H1 (cell line): ENCODE measurements around the gene ACOT9. TPM values are rescaled to one million over a fixed set of nuclear protein-coding genes. Genes with fewer than 3 reads are reported as not detected.

ENCODE experiments used
- SAP30 ChIP-seq: fragments of 300-600 bp; sonication (generic); IDR thresholded peaks from 2 replicates; pipeline ENCODE4 v1.7.1; 2012; ENCODE audit warnings: low read length, moderate library complexity, mild to moderate bottlenecking, inconsistent platforms; ENCODE audit not compliant: insufficient read depth, insufficient replicate concordance
- SRF ChIP-seq: IDR thresholded peaks from 2 replicates; pipeline ENCODE4 v1.6.1; 2011; ENCODE audit warnings: mild to moderate bottlenecking, low read depth, low read length, moderate library complexity
- polyA plus RNA-seq, 7 experiments: library from polyadenylated mRNA; depleted of rRNA in 3 of 7; stranded (reverse) in 5 of 7; unstranded in 2 of 7; fragments of >200 nt in 5 of 7; fragments of 200-250 nt in 2 of 7; gene quantifications; 1 replicate in 5 of 7; 2 replicates in 1 of 7; 4 replicates in 1 of 7; pipeline versions ENCODE4 v1.2.1 to v1.2.3, GENCODE V29; 2011 to 2013; ENCODE audit warnings: missing spikeins in 2 of 7, mixed read lengths in 2 of 7
- total RNA-seq: library from RNA; stranded (reverse); fragmentation: NEBNext Ultra II Directional; extraction: Animal tissue kit (Norgen Biotek cat#: 25700); gene quantifications from 2 replicates; pipeline ENCODE4 v1.2.1, GENCODE V29; 2021

The ACOT9 gene
- total and polyA plus RNA-seq, 2 of the 8 experiments (the other 6 are each of a cell fraction or from before 2014, with no cell fraction given) = 20.7 to 39.5 TPM

DNA sequence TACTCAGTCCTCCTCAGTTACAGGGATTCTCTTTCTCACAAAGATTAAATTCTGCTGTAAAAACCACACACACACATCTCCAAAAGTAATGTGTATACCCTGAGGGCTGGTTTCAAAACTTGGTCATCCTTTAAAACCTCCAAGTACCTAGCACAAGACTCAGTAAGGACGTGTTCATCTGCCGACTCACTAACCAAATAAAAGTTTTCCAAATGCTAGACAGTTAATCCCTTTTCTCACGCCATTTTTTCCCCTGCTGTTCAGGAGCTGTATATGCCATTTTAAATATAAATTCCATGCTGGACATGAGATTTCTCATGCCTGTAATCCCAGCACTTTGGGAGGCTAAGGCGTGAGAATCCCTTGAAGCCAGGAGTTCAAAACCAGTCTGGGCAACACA is 35.9 kb upstream of the ACOT9 start (continued):
- TF ChIP-seq SAP30 (no peak), SRF (no peak)
